Psoas muscle (tissue), 8 donors: ENCODE data around the gene UQCR10. TPM values are rescaled to one million over a fixed set of nuclear protein-coding genes. Genes with fewer than 3 reads are reported as not detected.

Source experiments
- ATAC-seq, 4 donors: fragments of 200-7000 bp; cut with Tn5 transposase; one replicate each; pipeline ENCODE4 v1.9.1; 2020; ENCODE audit warnings: moderate library complexity in 3 of 4, mild to moderate bottlenecking in 2 of 4
- DNase-seq, 2 donors: peaks; one replicate each; pipeline ENCODE4 v3.0.0-alpha.2; 2020
- H3K27ac ChIP-seq: fragments of 200-600 bp; one replicate; pipeline ENCODE4 v1.8.0; 2022
- H3K27me3 ChIP-seq, 3 donors: fragments of 200-600 bp in 1 of 3; one replicate each; pipeline versions ENCODE4 v1.6.1 to v1.8.0; 2013 to 2022; ENCODE audit warnings: low read length in 2 of 3, mild to moderate bottlenecking in 2 of 3, moderate library complexity in 1 of 3; ENCODE audit not compliant: insufficient read depth in 3 of 3
- H3K36me3 ChIP-seq, 2 donors: fragments of 200-600 bp in 1 of 2; one replicate each; pipeline versions ENCODE4 v1.6.1 to v1.8.0; 2013 to 2022; ENCODE audit warnings: low read depth in 1 of 2, mild to moderate bottlenecking in 1 of 2, moderate library complexity in 1 of 2; ENCODE audit not compliant: insufficient read depth in 1 of 2
- H3K4me1 ChIP-seq: fragments of 200-600 bp; one replicate; pipeline ENCODE4 v1.8.0; 2022
- H3K4me3 ChIP-seq: fragments of 200-600 bp; one replicate; pipeline ENCODE4 v1.8.0; 2022; ENCODE audit warnings: mild to moderate bottlenecking
- H3K9me3 ChIP-seq: fragments of 200-600 bp; one replicate; pipeline ENCODE4 v1.8.0; 2022
- WGBS, 3 donors: extraction: QIAGEN DNeasy Blood & Tissue Kit; methylation state at CpG; one replicate each; pipeline versions ENCODE4 v1.1.6 to v1.1.7; 2013; 5-methylcytosine and 5-hydroxymethylcytosine counted together
- intact Hi-C, 2 donors: fragments of 100-400 bp; cut with DNase I; formaldehyde crosslinking; loops; one replicate each; pipeline versions ENCODE4 v1.11.0 to v1.14.2; 2022
- polyA plus RNA-seq, 3 donors: library from polyadenylated mRNA; stranded (reverse); fragments of 200-250 nt; gene quantifications; one replicate each; pipeline ENCODE4 v1.2.3, GENCODE V29; 2013
- total RNA-seq, 4 donors: library from RNA; stranded (reverse); fragmentation: NEBNext Ultra II Directional in 2 of 4; extraction: Animal tissue kit (Norgen Biotek cat#: 25700) in 2 of 4; gene quantifications; one replicate each; pipeline versions ENCODE4 v1.2.1 to v1.2.4, GENCODE V29; 2021 to 2023
- TF ChIP-seq, protein P1 (sequence below): fragments of 200-600 bp; IDR thresholded peaks from one replicate; pipeline ENCODE4 v1.8.0; 2022; ENCODE audit warnings: antibody characterized with exemption
- donor health status: healthy with polysubstance abuse.
- donor health status: DM: no; HTN: no; CAD: no; lungs with moderate emphysema.
- donor health status: Bipolar disorder and iron deficiency.
- donor health status: healthy.
- donor health status: DM: yes; HTN: yes; CAD: no.
- donor health status: DM: no; HTN: no; CAD: no.
- donor health status: DM: no; HTN: no; CAD: no.
- donor health status: DM: yes; HTN: yes; CAD: no.

The UQCR10 gene
- total and polyA plus RNA-seq, 7 donors = 247 to 533 (median 411) TPM

DNA sequence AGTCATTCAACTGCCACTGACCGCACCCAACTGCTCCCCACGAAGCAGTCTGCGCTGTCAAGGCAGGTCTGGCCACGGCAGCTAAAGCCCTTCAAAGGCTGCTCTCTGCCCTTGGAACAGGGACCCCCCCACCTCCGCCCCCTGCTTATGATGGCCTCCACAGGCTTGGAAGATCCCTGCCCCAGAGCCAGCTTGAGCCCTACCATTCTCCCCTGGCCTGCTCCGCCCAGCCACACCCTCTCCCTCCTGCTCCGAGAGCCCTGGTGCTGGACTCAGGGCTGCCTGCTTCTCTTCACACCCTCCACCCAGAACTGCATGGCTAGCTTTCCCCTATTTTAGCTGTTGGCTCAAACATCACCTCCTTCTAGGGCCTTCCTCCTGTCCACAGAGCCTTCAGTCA is 19.3 kb upstream of the UQCR10 start:
- TF ChIP-seq, protein P1, sequence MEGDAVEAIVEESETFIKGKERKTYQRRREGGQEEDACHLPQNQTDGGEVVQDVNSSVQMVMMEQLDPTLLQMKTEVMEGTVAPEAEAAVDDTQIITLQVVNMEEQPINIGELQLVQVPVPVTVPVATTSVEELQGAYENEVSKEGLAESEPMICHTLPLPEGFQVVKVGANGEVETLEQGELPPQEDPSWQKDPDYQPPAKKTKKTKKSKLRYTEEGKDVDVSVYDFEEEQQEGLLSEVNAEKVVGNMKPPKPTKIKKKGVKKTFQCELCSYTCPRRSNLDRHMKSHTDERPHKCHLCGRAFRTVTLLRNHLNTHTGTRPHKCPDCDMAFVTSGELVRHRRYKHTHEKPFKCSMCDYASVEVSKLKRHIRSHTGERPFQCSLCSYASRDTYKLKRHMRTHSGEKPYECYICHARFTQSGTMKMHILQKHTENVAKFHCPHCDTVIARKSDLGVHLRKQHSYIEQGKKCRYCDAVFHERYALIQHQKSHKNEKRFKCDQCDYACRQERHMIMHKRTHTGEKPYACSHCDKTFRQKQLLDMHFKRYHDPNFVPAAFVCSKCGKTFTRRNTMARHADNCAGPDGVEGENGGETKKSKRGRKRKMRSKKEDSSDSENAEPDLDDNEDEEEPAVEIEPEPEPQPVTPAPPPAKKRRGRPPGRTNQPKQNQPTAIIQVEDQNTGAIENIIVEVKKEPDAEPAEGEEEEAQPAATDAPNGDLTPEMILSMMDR = no peak
- Histone ChIP-seq H3K27me3 (no peaks in the 10 kb centered on the region), H3K36me3 (peaks cover 0 to 49% of the 10 kb centered on the region in 2 donors), H3K4me3 (no peak overlapping the region), H3K27ac (no peak overlapping the region), H3K4me1 (peaks cover 11% of the 10 kb centered on the region), H3K9me3 (no peaks in the 10 kb centered on the region)
- 94 to 96% (median 96%) methylated on average over 7 of the region's 7 CpGs for WGBS, 3 donors
- no peak for ATAC-seq
- intact Hi-C loops = no loop called here
- DNase-seq = no peak

DNA sequence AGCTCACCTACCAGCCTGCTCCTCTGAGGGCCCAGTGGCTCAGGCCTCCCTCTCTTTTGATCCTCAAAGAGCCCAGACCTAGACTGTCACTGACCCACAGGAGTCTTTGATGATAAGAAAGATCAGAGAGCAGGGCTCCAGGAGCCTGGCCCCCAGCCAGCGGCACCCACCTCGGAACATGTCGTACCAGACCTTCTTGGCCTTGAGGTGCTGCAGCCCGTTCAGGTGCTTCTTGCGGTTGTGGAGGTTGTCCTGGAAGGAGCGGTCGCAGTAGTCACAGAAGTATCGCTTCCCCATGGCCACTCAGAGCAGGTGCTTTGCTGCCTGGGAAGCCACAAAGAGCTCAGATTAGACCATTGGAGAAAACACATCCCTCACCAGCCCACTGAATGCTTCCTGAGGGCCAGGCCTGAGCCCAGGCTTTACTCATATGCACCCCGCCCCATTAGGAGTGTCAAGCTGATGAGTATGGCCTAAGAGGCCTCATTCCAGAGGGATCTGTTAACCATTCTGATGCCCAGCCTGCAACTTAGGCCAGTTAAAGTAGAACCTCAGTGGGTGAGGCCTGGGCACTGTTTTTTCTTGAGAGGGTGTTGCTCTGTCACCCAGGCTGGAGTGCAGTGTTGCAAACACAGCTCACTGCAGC is 18.8 kb upstream of the UQCR10 start:
- H3K9me3 ChIP-seq = no peaks in the 10 kb centered on the region
- no peak overlapping the region for H3K27ac ChIP-seq
- no peaks in the 10 kb centered on the region for H3K27me3 ChIP-seq
- no peak for DNase-seq
- no peak overlapping the region for H3K4me3 ChIP-seq
- TF ChIP-seq, protein P1 = no peak
- H3K4me1 ChIP-seq = peaks cover 12% of the 10 kb centered on the region
- intact Hi-C loops = no loop called here
- WGBS, 3 donors = 88 to 94% (median 91%) methylated on average over 9 of the region's 9 CpGs
- H3K36me3 ChIP-seq = peaks cover 0 to 49% of the 10 kb centered on the region in 2 donors
- ATAC-seq = no peak

DNA sequence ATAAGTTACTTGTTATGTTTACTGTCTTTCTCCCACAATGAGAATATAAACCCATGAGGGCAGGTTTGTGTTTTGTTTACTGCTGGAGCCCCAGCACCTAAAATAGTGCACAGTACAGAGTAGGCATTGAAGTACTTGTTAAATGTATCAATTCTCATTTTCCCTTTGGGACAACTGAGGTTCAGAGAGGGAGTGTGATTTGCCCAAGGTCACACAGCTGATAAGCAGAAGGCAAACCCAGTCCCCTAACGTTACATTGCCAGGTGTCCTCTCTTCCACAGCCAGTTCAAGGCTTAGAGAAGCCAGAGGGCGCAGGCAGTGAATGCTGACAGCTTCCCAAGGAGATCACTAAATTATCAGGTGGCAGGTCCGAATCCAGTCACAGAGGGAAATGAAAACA is 17.1 kb upstream of the UQCR10 start:
- TF ChIP-seq, protein P1 = no peak
- Histone ChIP-seq H3K9me3 (no peaks in the 10 kb centered on the region), H3K36me3 (peaks cover 0 to 49% of the 10 kb centered on the region in 2 donors), H3K27ac (no peak overlapping the region), H3K4me1 (peaks cover 17% of the 10 kb centered on the region), H3K27me3 (no peaks in the 10 kb centered on the region), H3K4me3 (no peak overlapping the region)
- intact Hi-C loops = no loop called here
- WGBS, 3 donors = 89 to 93% (median 92%) methylated on average over 3 of the region's 3 CpGs
- DNase-seq (no peak), ATAC-seq (no peak)

DNA sequence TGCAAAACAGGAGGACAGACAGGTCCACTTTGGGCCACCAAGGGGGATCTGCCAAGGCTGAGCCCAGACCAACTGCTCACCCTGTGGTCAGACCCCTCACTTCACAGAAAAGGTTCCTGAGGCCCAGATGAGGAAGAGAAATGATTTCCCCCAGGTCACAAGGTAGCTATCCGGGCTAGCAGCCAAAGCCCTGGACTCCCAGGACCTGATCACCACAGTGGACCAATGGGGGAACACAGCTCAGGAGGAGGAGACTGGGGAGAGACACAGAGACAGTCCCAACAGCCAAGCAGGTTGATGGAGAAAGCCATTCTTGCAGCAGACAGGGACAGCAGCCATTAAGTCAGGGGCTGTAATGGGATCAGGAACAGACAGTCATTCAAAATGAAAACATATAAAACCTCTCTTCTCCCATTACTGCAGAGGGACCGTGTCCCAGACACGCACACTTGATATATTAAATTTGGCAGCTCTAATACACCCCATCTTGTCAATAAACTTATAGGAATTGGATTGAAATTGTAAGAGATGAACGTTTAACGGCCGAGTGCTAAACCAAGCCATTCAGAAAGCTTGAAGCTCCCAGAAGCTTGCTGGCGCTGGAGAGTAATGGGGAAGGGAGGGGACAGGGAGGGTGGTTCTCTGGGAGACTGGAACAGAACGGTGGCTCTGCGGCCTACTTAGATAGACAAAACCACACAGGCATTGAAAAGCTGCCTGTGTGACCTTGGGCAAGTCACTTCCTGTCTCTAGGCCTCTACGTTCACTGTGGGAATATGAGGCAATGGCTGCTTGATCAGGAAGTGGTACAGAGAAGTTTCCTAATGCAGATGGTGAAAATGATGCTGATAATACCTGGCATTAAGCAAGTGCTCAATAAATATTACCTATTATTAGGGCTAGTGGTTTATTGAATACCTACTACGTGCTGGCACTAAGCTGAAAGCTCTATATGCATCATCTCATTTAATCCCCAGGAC is 16.3 kb upstream of the UQCR10 start:
- TF ChIP-seq, protein P1 = no peak
- intact Hi-C loops = no loop called here
- Histone ChIP-seq H3K27me3 (no peaks in the 10 kb centered on the region), H3K9me3 (no peaks in the 10 kb centered on the region), H3K4me3 (no peak overlapping the region), H3K36me3 (peaks cover 0 to 45% of the 10 kb centered on the region in 2 donors), H3K27ac (no peak overlapping the region), H3K4me1 (peaks cover 19% of the 10 kb centered on the region)
- DNase-seq (no peak), ATAC-seq (no peak)
- WGBS, 3 donors = 59 to 79% (median 62%) methylated on average over 11 of the region's 11 CpGs
